Gastroesophageal sphincter (tissue), 3 donors: ENCODE results near the gene ALS2.

ENCODE experiments used
- EP300 ChIP-seq: sonication (generic); formaldehyde crosslinking; IDR thresholded peaks from one replicate; pipeline ENCODE4 v1.6.1; 2017; ENCODE audit warnings: antibody characterized with exemption, mild to moderate bottlenecking
- POLR2A ChIP-seq, 2 donors: fragments of 450-650 bp; IDR thresholded peaks; one replicate each; pipeline ENCODE4 v1.6.1; 2017; ENCODE audit warnings: antibody characterized with exemption in 2 of 2, mild to moderate bottlenecking in 2 of 2, moderate library complexity in 1 of 2
- TF ChIP-seq, protein P1 (sequence below), 4 experiments: fragments of 200-600 bp in 2 of 4; fragments of 450-650 bp in 2 of 4; sonication (generic) in 1 of 4; IDR thresholded peaks; one replicate each; pipeline ENCODE4 v1.5.1; 2017 to 2019; ENCODE audit warnings: antibody characterized with exemption in 4 of 4, mild to moderate bottlenecking in 2 of 4, moderate library complexity in 2 of 4

DNA sequence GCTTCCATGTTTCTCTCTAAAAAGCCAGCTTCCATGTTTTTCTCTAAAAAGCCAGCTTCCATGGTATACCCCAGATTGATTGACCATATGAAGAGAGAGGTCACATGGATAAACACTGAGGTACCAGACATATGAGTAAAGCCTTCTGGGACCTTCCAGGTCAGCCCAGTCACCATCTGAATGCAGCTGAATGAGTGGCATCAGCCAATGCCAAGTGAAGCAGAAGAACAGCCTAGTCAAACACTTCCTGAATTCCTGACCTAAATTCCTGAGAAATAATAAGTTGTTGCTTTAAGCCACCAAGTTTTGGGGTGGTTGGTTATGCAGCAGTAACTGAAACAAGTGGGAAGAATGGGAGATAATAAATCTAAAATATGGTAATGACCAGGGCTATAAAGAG, 5.7 kb upstream of the ALS2 start:
- TF ChIP-seq, protein P1, sequence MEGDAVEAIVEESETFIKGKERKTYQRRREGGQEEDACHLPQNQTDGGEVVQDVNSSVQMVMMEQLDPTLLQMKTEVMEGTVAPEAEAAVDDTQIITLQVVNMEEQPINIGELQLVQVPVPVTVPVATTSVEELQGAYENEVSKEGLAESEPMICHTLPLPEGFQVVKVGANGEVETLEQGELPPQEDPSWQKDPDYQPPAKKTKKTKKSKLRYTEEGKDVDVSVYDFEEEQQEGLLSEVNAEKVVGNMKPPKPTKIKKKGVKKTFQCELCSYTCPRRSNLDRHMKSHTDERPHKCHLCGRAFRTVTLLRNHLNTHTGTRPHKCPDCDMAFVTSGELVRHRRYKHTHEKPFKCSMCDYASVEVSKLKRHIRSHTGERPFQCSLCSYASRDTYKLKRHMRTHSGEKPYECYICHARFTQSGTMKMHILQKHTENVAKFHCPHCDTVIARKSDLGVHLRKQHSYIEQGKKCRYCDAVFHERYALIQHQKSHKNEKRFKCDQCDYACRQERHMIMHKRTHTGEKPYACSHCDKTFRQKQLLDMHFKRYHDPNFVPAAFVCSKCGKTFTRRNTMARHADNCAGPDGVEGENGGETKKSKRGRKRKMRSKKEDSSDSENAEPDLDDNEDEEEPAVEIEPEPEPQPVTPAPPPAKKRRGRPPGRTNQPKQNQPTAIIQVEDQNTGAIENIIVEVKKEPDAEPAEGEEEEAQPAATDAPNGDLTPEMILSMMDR (IDR thresholded peaks at IDR 0.05) = no peak
- TF ChIP-seq POLR2A (IDR thresholded peaks at IDR 0.05) (no peak), EP300 (no peak)
